Inflammatory macrophage treated with lipopolysaccharide for 1 hour (primary cell): ENCODE data around the gene ADGRE3.

Source experiments
- DNase-seq, 2 donors: peaks; one replicate each; pipeline ENCODE4 v3.0.0-alpha.2; 2020 to 2022

The ADGRE3 gene

GRCh38 chr19:14674764-14675163 is at the start of gene ADGRE3:
ADGRE3 (minus strand) TSS chr19:14674844; CDS start chr19:14674770, 74 bp downstream.
- DNase-seq = peak; percentile 59 to 64

- DNase-seq = no peak
Observed at GRCh38 chr19:14722127-14722526, 47.5 kb upstream of the ADGRE3 start.

GRCh38 chr19:14719162-14719561 is 44.5 kb upstream of the ADGRE3 start:
- no peak for DNase-seq

- DNase-seq = no peak
Observed at GRCh38 chr19:14718522-14719116, 44.0 kb upstream of the ADGRE3 start.

- no peak for DNase-seq
Observed at GRCh38 chr19:14715841-14716240, 41.2 kb upstream of the ADGRE3 start.

- peak in 1 of 2 donors; percentile 20 for DNase-seq
Observed at GRCh38 chr19:14704450-14704849, 29.8 kb upstream of the ADGRE3 start.

GRCh38 chr19:14703833-14704232 is 29.2 kb upstream of the ADGRE3 start:
- DNase-seq = no peak

GRCh38 chr19:14700711-14701375 is 26.2 kb upstream of the ADGRE3 start:
- DNase-seq = no peak

- no peak for DNase-seq
Observed at GRCh38 chr19:14699641-14700040, 25.0 kb upstream of the ADGRE3 start.

GRCh38 chr19:14695471-14695870 is 20.8 kb upstream of the ADGRE3 start:
- DNase-seq = no peak

GRCh38 chr19:14694641-14695266 is 20.1 kb upstream of the ADGRE3 start:
- DNase-seq = no peak

- DNase-seq = peak; percentile 89 to 98
Observed at GRCh38 chr19:14689598-14690503, 15.2 kb upstream of the ADGRE3 start, which contains the start of gene ZNF333. ZNF333 (plus strand) TSS chr19:14690048; CDS start chr19:14693492, 3,444 bp downstream.

GRCh38 chr19:14686411-14686810 is 11.8 kb upstream of the ADGRE3 start:
- DNase-seq = no peak

- DNase-seq = peak; percentile 90 to 97
Observed at GRCh38 chr19:14683439-14683838, 8.8 kb upstream of the ADGRE3 start.

GRCh38 chr19:14682084-14682483 is 7.4 kb upstream of the ADGRE3 start:
- DNase-seq = no peak

GRCh38 chr19:14678199-14678598 is 3.6 kb upstream of the ADGRE3 start:
- no peak for DNase-seq

GRCh38 chr19:14677464-14677863 is 2.8 kb upstream of the ADGRE3 start:
- no peak for DNase-seq

GRCh38 chr19:14676762-14677161 is 2.1 kb upstream of the ADGRE3 start:
- no peak for DNase-seq

- no peak for DNase-seq
Observed at GRCh38 chr19:14673088-14673487, 1.6 kb downstream of the ADGRE3 start.

- DNase-seq = peak; percentile 87 to 97
Observed at GRCh38 chr19:14672188-14672872, 2.3 kb downstream of the ADGRE3 start.

- no peak for DNase-seq
Observed at GRCh38 chr19:14670408-14670807, 4.2 kb downstream of the ADGRE3 start.

- no peak for DNase-seq
Observed at GRCh38 chr19:14669940-14670339, 4.7 kb downstream of the ADGRE3 start.
